Astrocyte of the spinal cord (primary cell): Measurements from ENCODE around the gene NHSL2.
A peak's percentile ranks its signal among the peaks of the same experiment; 100 is the strongest.
"Not testable (repeated sequence)": the region's sequence is repeated elsewhere in the genome, so short reads cannot be mapped to it uniquely, and the experiment has no call there.

Experiments
- DNase-seq: peaks from one replicate; pipeline ENCODE4 v3.0.0; 2011; ENCODE audit warnings: low read depth, low spot score
- H3K4me3 ChIP-seq: 2 replicates; pipeline ENCODE4 v1.5.1; 2011; ENCODE audit warnings: low read depth, mild to moderate bottlenecking, low read length, moderate library complexity
- CTCF ChIP-seq: IDR thresholded peaks from 2 replicates; pipeline ENCODE4 v1.5.1; 2012; ENCODE audit warnings: low read depth, mild to moderate bottlenecking, low read length, inconsistent platforms
- in situ Hi-C: cut with HindIII; loops from 2 replicates; pipeline ENCODE4 v1.10.0; 2017; ENCODE audit warnings: low sequenced_read_pairs

The NHSL2 gene

GRCh38 chrX:72159769-72160168 lies 249.1 kb downstream of the NHSL2 start:
- in situ Hi-C loops = no loop called here
- no peak overlapping the region for H3K4me3 ChIP-seq
- no peak for TF ChIP-seq CTCF
- DNase-seq = no peak

GRCh38 chrX:72165551-72165950 lies 254.9 kb downstream of the NHSL2 start:
- in situ Hi-C loops = no loop called here
- DNase-seq = no peak
- no peak overlapping the region for H3K4me3 ChIP-seq
- no peak for TF ChIP-seq CTCF

GRCh38 chrX:72169008-72169728 lies 258.5 kb downstream of the NHSL2 start:
- no peak for DNase-seq
- no peak for TF ChIP-seq CTCF
- H3K4me3 ChIP-seq = no peak overlapping the region
- in situ Hi-C loops = no loop called here

GRCh38 chrX:72176289-72176688 lies 265.6 kb downstream of the NHSL2 start:
- in situ Hi-C loops, H3K4me3 ChIP-seq, DNase-seq: not testable (repeated sequence)

- TF ChIP-seq CTCF = no peak
- H3K4me3 ChIP-seq = no peak overlapping the region
- DNase-seq = no peak
- in situ Hi-C loops = no loop called here
Measured at GRCh38 chrX:72176981-72177380, 266.3 kb downstream of the NHSL2 start.

- H3K4me3 ChIP-seq = peak overlapping the region; percentile 91
- TF ChIP-seq CTCF = no peak
- DNase-seq = no peak
- in situ Hi-C loops = no loop called here
Measured at GRCh38 chrX:72180539-72180938, 269.9 kb downstream of the NHSL2 start.

GRCh38 chrX:72181178-72182125 lies 270.8 kb downstream of the NHSL2 start, which contains the start of gene PIN4:
PIN4 (plus strand) TSS chrX:72181757; CDS start chrX:72181786, 29 bp downstream.
- in situ Hi-C loops = no loop called here
- H3K4me3 ChIP-seq = peak within 1 kb of the TSS; percentile 91
- peak; percentile 98 for DNase-seq
- TF ChIP-seq CTCF = no peak
